ENCODE data around the gene HCN4.

The HCN4 gene

DNA sequence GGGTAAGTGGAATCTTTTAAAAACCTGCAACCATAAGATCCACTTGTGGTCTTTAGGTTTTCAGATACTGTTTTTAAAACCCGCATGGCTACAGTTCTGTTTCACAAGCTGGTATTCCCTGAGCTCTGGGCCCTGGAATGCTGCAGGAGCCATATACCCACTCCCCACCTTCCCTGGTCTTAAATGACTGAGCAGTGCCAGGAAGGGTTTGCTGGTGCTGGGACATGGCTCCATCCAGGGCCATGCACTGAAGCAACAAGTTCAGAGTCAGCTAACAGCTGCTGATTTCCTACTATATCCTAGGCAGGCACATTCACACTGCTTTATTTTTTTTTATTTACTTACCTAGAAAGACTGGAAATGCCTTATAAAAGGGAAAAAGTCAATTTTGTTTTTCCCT lies 77.3 kb downstream of the HCN4 start:
- no peaks in the 10 kb centered on the region for H3K27me3 Mint-ChIP-seq (ENCODE audit: low read depth)
- H3K4me3 Mint-ChIP-seq = no peak overlapping the region
- no peaks in the 10 kb centered on the region for H3K9me3 Mint-ChIP-seq
- H3K27ac Mint-ChIP-seq = no peak overlapping the region
- no peaks in the 10 kb centered on the region for H3K4me1 Mint-ChIP-seq (ENCODE audit: low read depth)
- no peaks in the 10 kb centered on the region for H3K36me3 Mint-ChIP-seq (ENCODE audit: low read depth)

DNA sequence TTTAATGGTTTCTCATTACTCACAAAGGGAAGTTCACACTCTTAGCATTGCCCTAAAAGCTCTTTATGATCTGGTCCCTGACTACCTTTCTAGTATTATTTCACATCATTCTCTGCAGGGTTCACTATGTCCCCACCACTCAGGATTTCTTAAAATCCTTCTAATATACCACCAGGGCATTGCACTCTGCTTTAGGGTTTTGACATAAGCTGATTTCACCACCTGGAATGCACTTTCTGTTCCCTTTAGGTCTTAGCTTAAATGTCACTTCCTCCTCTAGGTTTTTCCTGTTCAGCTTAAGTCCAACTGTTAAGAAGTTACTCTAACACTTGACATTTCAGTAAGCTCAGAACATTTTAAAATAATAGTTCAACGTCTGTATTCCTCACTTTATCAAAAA lies 81.7 kb downstream of the HCN4 start:
- no peaks in the 10 kb centered on the region for H3K4me1 Mint-ChIP-seq (ENCODE audit: low read depth)
- H3K27ac Mint-ChIP-seq = no peak overlapping the region
- H3K4me3 Mint-ChIP-seq = no peak overlapping the region
- H3K9me3 Mint-ChIP-seq = no peaks in the 10 kb centered on the region
- no peaks in the 10 kb centered on the region for H3K27me3 Mint-ChIP-seq (ENCODE audit: low read depth)
- no peaks in the 10 kb centered on the region for H3K36me3 Mint-ChIP-seq (ENCODE audit: low read depth)

DNA sequence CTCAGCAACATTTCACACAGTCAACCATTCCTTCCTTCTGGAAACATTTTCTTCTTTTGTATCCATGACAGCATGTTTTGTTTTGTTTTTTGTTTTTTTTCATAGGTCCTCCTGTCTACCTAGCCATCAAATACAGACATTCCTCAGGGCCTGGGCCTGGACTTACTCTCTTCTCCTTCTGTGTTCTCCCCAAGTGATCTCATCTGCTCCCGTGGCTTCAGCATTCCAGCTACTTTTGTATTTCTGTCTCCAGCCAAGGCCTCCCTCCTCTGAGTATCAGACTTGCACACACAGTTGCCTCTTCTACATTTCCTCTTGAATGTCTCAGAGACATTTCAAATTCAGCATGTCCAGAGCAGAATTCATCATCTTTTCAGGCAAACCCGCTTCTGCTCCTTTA lies 82.4 kb downstream of the HCN4 start:
- Mint-ChIP-seq H3K9me3 (no peaks in the 10 kb centered on the region), H3K4me3 (no peak overlapping the region), H3K36me3 (ENCODE audit: low read depth) (no peaks in the 10 kb centered on the region), H3K27me3 (ENCODE audit: low read depth) (no peaks in the 10 kb centered on the region), H3K27ac (no peak overlapping the region), H3K4me1 (ENCODE audit: low read depth) (no peaks in the 10 kb centered on the region)

GRCh38 chr15:73284090-73284716 lies 84.6 kb downstream of the HCN4 start:
- Mint-ChIP-seq H3K9me3 (no peaks in the 10 kb centered on the region), H3K36me3 (ENCODE audit: low read depth) (no peaks in the 10 kb centered on the region), H3K4me3 (no peak overlapping the region), H3K4me1 (ENCODE audit: low read depth) (no peaks in the 10 kb centered on the region), H3K27ac (no peak overlapping the region), H3K27me3 (ENCODE audit: low read depth) (no peaks in the 10 kb centered on the region)

DNA sequence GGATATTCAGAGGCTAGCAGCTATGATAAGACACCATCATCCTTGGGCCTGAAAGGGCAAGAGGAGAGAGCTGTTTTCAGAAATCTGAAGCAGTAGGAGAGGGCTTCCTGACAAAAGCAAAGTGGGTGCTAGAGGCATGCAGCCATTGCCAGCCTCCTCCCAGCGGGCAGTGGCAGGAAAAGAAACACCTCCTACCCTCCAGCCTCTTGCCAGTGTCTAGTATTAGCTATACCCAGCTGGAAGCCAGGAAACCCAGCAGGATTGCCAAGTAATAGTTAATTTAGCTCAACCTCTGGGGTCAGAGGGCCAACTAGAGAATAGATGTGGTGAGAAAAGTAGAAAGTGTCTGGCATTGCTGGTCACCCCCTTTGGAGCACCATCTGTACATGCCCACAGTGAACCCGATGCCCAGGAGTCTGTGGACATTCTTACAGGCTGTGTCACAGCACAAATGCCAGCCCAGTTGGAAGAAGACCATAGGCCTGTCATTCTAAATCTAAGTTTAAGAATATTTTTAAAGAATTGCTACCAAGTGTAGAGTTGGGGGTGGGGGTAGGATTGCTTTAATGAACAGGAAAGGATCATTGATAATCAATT lies 85.3 kb downstream of the HCN4 start:
- Mint-ChIP-seq H3K4me3 (no peak overlapping the region), H3K27me3 (ENCODE audit: low read depth) (no peaks in the 10 kb centered on the region), H3K9me3 (no peaks in the 10 kb centered on the region), H3K4me1 (ENCODE audit: low read depth) (no peaks in the 10 kb centered on the region), H3K27ac (no peak overlapping the region), H3K36me3 (ENCODE audit: low read depth) (no peaks in the 10 kb centered on the region)

DNA sequence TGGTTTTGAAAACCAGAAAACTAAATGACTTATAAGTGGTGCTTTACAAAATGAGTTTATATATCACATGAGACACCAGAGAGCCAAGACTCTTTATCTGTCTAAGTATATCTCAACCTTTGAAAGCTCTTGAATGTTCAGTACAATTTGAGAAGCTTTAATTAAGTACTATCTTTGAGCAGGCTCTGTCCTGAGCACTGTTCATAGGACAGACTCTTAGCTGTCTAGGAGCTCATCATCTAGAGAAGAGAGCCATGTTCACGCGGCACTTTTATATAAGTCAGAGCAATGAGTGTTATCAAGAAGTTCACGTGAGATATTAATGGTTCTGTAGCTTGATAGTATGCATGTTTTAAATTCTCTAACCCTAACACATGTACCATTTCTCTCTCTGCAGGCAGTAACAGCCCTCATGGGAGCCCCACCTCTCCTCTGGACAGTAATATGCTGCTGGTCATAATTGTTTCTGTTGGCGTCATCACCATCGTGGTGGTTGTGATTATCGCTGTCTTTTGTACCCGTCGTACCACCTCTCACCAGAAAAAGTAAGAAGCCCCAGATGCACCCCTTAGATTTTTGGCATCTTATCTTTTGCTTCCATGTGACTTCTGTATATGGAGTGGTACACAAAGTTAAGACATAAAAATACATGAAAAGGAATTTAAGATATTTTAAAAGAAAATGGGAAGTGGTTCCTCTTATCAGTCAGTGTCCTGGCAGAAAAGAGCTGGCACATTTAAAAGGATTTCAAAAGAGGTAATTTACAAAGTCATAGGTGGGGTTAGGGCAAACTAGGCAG lies 86.0 kb downstream of the HCN4 start:
- Mint-ChIP-seq H3K36me3 (ENCODE audit: low read depth) (no peaks in the 10 kb centered on the region), H3K4me1 (ENCODE audit: low read depth) (no peaks in the 10 kb centered on the region), H3K9me3 (no peaks in the 10 kb centered on the region), H3K27ac (no peak overlapping the region), H3K4me3 (no peak overlapping the region), H3K27me3 (ENCODE audit: low read depth) (no peaks in the 10 kb centered on the region)

DNA sequence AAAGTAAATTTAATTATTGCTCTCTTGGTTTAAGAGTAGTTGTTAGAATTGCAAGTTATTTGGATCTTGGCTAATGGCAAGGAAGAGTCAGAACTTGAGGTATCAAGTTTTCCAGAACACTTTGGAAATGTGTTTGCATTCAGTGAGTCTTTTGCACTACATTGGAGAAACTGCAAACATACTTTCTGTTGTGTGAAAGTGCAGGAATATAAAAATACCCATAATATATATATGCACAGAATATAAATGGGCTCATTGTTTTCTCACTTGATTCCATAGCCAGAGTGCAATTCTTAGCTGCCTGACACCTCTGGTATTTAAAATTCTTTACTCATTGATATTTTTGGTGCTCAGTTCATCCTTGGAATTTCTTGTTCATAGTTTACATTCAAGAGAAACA lies 92.9 kb downstream of the HCN4 start:
- Mint-ChIP-seq H3K27me3 (ENCODE audit: low read depth) (no peaks in the 10 kb centered on the region), H3K27ac (no peak overlapping the region), H3K36me3 (ENCODE audit: low read depth) (no peaks in the 10 kb centered on the region), H3K4me3 (no peak overlapping the region), H3K4me1 (ENCODE audit: low read depth) (peaks cover 4% of the 10 kb centered on the region), H3K9me3 (no peaks in the 10 kb centered on the region)

DNA sequence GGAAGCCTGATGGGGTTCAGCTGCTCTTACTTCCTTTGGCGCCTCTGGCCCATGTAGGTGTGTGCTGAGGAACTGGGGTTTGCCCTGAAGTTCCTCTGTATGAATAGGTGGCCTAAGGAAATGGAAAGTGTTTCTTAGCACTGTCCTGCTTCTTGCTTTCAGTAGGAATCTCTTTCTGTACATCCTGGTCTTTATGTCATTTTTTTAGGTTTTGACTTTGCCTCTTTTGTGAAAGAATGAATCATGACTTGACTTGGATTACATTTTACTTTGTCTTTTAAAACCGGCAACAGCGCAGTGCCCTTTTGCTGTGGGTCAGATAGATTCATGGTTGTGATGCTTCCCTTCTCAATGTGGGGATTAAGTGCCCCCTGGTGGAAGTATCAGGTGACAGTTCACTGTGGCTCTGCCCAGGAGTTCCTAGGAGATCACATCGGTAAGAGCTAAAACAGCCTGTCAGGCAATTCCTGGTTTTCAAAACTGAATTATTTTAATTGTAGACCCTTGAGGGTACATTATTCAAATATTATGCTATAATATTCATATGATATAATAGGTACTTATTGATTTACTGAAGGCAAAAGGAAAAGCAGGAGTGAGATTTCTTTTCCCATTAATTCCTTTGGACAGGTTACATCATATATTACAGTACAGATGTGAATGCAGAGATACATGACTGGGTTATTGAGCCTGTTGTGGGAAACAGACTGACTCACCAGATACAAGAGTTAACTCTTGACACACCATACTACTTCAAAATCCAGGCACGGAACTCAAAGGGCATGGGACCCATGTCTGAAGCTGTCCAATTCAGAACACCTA lies 95.4 kb downstream of the HCN4 start:
- Mint-ChIP-seq H3K4me3 (no peak overlapping the region), H3K27me3 (ENCODE audit: low read depth) (no peaks in the 10 kb centered on the region), H3K4me1 (ENCODE audit: low read depth) (peaks cover 4% of the 10 kb centered on the region), H3K9me3 (no peaks in the 10 kb centered on the region), H3K36me3 (ENCODE audit: low read depth) (no peaks in the 10 kb centered on the region), H3K27ac (no peak overlapping the region)

- Mint-ChIP-seq H3K9me3 (no peaks in the 10 kb centered on the region), H3K36me3 (ENCODE audit: low read depth) (no peaks in the 10 kb centered on the region), H3K4me1 (ENCODE audit: low read depth) (peaks cover 4% of the 10 kb centered on the region), H3K4me3 (no peak overlapping the region), H3K27me3 (ENCODE audit: low read depth) (no peaks in the 10 kb centered on the region), H3K27ac (no peak overlapping the region)
These were observed 98.2 kb downstream of the HCN4 start for GRCh38 chr15:73270366-73271097.

Data from T-helper 1 cell treated with Interleukin-12 subunit alpha and Interleukin-12 subunit beta and Interleukin-4 antibody, amounts not matched to agents 30 μg/mL and 1 μg/mL, for 36 hours (primary cell).